GM21423 (cell line): ENCODE measurements around the gene SLC12A5.

Source experiments
- ATAC-seq: cut with Tn5 transposase; IDR thresholded peaks from one replicate; pipeline ENCODE4 v1.9.1; 2021; ENCODE audit warnings: mild to moderate bottlenecking, moderate library complexity; ENCODE audit not compliant: unreplicated experiment

SLC12A5 gene

GRCh38 chr20:46051556-46052308 is 22.7 kb downstream of the SLC12A5 start:
- ATAC-seq: no peak

- ATAC-seq: no peak
Measured at GRCh38 chr20:46053416-46053815, 24.4 kb downstream of the SLC12A5 start.

DNA sequence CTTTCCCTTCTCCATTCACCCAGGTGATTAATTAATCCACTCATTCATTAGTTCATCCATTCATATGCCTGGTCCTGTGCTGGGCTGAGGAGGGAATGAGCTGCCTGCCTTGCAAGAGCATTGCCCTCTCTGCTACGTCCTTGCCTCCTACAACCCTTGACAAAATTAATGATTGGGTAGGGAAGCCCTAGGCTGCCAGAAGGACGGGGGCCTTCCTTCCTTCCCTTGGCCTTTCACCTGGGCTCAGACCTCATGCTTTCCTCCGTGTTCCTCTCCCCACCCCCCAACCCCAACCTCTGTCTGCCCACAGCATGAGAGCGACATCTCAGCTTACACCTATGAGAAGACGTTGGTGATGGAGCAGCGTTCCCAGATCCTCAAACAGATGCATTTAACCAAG is 25.6 kb downstream of the SLC12A5 start:
- ATAC-seq: no peak

DNA sequence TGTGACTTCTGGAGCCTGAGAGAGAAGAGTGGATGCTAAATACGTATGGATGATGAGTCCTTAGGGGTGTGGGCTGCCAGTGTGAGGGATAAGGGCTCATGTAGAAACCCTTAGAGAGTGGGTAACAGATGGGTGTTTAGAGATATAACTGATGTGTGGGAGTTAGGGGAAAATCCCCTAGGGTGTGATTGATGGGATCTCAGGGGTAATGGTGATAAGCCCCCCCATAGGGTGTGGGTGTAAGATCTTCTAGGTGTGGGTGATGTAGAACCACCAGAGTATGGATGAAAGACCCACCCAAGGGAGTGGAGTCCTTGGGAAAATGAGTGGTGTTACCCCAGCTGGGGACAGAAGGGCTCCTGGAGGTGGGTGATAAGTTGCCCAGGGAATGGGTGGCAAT is 26.3 kb downstream of the SLC12A5 start:
- no peak for ATAC-seq

DNA sequence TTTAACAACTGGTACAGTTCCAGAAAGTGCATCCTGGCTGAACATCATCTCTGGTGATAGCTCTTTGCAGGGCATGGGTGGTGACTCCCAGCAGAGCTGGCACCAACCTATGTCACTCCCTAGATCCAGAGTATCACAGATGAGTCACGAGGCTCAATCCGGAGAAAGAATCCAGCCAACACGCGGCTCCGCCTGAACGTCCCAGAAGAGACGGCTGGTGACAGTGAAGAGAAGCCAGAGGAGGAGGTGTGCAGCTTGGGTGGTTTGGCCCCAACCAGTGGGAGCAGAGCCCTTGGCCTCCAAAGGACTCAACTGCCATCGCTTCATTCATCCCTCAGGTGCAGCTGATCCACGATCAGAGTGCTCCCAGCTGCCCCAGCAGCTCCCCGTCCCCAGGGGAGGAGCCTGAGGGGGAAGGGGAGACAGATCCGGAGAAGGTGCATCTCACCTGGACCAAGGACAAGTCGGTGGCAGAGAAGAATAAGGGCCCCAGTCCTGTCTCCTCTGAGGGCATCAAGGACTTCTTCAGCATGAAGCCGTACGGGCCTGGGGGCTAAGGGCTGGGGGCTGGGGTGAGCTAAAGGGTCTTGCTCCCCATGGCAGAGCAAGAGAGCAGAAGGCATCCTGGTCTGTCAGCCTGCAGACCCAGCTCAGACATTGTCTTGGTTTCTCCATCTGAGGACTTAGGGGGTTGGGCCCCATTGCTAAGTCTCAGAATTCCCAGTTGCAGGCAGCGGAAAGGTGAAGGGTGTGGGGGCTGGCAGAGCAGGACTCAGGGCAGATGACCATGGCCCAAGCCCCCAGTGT is 27.2 kb downstream of the SLC12A5 start:
- ATAC-seq: no peak

DNA sequence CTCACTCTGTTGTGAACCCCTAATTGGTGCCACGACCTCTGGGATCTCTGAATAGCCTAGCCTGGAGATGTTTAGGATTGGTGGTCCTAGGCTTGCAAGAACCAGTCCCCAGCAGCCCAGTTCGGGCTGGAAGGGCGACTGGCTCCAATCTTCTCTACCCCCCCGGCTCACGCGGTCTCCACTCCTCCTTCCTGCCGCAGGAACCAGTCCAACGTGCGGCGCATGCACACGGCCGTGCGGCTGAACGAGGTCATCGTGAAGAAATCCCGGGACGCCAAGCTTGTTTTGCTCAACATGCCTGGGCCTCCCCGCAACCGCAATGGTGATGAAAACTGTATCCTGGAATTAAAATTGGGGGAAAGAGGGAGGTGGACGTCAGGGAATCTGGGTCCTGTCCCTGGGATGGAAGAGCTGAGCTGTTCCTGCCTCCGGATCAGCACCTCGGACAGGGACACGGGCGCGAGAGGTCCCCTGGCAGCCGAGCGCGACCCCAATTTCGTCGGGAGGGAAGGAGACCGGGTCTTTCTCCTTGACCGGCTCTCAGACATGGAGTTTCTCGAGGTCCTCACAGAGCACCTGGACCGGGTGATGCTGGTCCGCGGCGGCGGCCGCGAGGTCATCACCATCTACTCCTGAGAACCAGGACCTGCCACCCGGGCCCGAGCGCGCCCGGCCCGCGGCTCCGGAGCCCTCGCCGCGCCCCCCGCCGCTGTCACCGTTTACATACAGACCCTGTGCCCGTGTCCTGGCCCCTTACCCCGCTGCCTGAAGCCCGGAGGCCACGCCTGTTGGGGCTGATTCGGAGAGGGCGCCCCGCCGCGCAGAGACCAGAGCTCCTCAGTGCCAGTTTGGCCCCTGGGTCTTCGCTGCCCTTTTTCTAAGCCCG is 28.2 kb downstream of the SLC12A5 start:
- ATAC-seq: no peak

GRCh38 chr20:46057856-46058598 is 29.0 kb downstream of the SLC12A5 start:
- no peak for ATAC-seq

GRCh38 chr20:46058599-46059281 is 29.7 kb downstream of the SLC12A5 start:
- no peak for ATAC-seq

- no peak for ATAC-seq
Measured at GRCh38 chr20:46060301-46060881, 31.4 kb downstream of the SLC12A5 start.

DNA sequence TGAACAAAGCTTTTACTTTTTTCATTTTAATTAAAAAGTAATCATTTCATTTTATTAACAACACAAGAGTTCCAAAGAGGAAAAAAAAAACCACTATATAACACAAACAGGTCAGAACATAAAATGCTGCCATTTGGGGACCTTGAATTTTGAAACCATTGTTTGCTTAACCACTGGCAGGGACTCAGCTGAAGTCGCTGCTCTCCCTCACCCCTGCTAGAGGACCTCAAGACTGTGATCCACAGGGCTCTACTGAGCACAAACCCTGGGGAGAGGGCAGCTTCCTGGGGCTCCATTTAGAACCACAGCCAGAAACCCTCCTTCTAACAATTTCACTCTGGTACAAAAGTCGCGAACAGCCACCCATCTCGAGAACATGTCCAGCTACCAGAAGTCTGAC is 32.0 kb downstream of the SLC12A5 start:
- no peak for ATAC-seq

- no peak for ATAC-seq
Measured at GRCh38 chr20:46062151-46062550, 33.1 kb downstream of the SLC12A5 start.

- no peak for ATAC-seq
Measured at GRCh38 chr20:46062621-46063020, 33.6 kb downstream of the SLC12A5 start.

GRCh38 chr20:46063151-46063550 is 34.1 kb downstream of the SLC12A5 start:
- ATAC-seq: no peak

DNA sequence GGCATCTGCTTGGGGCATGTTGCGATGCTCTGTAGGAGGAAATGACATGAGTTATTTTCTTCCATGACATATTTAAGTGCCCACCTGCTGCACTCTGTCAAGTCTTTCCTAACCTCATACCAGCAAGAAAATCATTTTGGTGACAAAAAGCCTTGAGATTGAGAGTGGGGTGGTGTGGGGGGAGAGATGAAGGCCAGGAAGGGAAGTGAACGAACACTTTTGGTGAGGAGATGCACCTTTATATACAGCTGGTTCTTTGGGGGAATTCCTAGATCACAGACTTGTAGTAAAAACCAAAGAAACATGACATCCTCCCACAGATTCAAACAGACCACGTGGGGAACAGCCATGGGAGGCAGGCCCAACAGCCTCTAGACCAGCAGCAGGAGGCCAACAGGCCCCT is 34.6 kb downstream of the SLC12A5 start:
- no peak for ATAC-seq

GRCh38 chr20:46065006-46065405 is 36.0 kb downstream of the SLC12A5 start:
- ATAC-seq: no peak

DNA sequence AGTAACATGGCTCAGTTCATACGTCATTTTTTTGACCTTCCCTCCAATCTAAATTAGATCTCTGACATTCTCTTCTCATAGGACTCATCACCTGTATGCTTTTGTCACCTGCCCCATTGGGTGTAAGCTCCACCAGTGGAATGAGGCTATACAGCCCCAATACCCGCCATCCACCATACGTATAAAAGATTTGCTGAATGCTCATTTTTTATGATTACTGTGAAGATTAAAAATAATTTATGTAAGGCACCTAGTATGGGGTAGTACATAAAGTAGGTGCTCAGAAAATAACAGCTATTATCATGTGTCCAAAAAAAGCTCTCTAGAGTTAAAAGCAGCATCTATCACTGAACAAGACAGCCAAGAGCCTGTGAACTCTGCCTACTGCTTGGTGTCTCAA is 36.7 kb downstream of the SLC12A5 start:
- ATAC-seq: no peak

DNA sequence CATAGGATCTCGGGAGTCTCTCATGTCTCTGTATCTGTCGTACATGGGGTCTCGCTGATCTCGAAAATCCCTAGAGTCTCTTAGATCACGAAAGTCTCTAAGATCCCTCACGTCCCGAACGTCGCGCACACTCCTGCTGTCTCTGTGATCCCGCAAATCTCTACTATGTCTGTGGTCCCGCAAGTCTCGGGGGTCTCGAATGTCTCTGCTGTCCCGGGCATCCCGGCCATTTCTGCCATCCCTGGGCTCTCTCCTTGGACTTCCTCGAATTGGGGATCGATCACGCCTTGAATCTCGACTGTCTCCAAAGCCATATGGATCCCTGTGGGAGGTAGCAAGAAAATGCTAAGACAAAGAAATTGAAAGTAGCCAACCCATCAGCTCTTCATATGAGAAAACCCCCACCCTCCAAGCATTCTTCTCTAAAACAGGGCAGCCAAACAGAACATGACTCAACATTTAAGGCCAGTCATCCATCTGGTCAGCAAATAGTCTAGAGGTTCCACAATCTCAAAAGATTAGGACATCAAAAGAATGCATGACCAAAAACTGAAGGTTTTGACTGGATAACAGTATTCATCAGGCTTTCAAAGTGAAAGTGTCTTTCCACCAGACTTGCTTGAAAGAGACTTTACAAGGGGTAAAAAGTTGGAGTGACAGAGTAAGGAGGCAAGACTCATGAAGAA is 41.3 kb downstream of the SLC12A5 start:
- no peak for ATAC-seq

DNA sequence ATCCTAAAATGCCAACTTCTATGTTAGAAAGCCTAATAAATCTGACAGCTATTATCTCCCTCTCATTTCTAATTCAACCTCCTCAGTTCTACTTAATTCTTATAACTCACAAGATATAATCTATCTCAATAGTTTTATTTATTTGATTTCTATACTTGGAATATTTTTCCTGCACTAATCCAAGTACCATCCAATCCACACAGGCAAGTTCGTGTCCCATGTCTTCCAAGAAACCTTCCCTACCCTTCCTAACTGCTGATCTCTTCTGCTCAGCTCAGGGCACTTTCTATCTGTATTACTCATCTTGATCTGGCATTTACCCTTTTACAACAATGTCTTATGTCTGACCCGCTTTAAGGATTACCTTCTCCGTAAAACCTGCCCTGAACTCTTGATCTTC is 42.6 kb downstream of the SLC12A5 start:
- ATAC-seq: no peak

GRCh38 chr20:46073024-46073423 is 44.0 kb downstream of the SLC12A5 start:
- ATAC-seq: no peak
